PFSK-1 (cell line): ENCODE results near the gene PTPRJ.

Experiments used
- POLR2AphosphoS5 ChIP-seq: IDR thresholded peaks from 2 replicates; pipeline ENCODE4 v1.6.1; 2012; ENCODE audit warnings: low read depth, mild to moderate bottlenecking, control low read depth, low read length, moderate library complexity
- SIN3A ChIP-seq: IDR thresholded peaks from 2 replicates; pipeline ENCODE4 v1.6.1; 2012; ENCODE audit warnings: mild to moderate bottlenecking, low read length, moderate library complexity, borderline replicate concordance; ENCODE audit not compliant: insufficient read depth

- no peak for TF ChIP-seq SIN3A
- no peak for TF ChIP-seq POLR2AphosphoS5
Observed at GRCh38 chr11:48167380-48167779, 187.0 kb downstream of the PTPRJ start.
